G401 (cell line): ENCODE data around the gene ADCY10. TPM values are rescaled to one million over a fixed set of nuclear protein-coding genes. Genes with fewer than 3 reads are reported as not detected.

Source experiments
- DNase-seq: peaks from one replicate; pipeline ENCODE4 v3.0.0-alpha.2; 2015; ENCODE audit warnings: low spot score
- in situ Hi-C: cut with HindIII; loops from 2 replicates; pipeline ENCODE4 v1.10.0; 2016; ENCODE audit warnings: low sequenced_read_pairs, mixed read lengths
- total RNA-seq: library from RNA; depleted of rRNA; stranded (reverse); fragments of >200 nt; shearing (Covaris generic); gene quantifications from 2 replicates; pipeline ENCODE4 v1.2.3, GENCODE V29; 2014

The ADCY10 gene
- total RNA-seq, 1 experiment from 2014 or later = not detected

GRCh38 chr1:167797015-167797414 lies 116.9 kb downstream of the ADCY10 start:
- in situ Hi-C loops = no loop called here
- peak; percentile 23 for DNase-seq

- DNase-seq = no peak
- in situ Hi-C loops = no loop called here
These were observed 117.9 kb downstream of the ADCY10 start for GRCh38 chr1:167795810-167796740.

GRCh38 chr1:167794043-167794442 lies 119.9 kb downstream of the ADCY10 start:
- in situ Hi-C loops = no loop called here
- no peak for DNase-seq

GRCh38 chr1:167792188-167792565 lies 121.8 kb downstream of the ADCY10 start:
- in situ Hi-C loops = no loop called here

GRCh38 chr1:167791281-167792187 lies 122.4 kb downstream of the ADCY10 start:
- DNase-seq = no peak
- in situ Hi-C loops = no loop called here

More at GRCh38 chr1:167792188-167792565, 121.8 kb downstream of the ADCY10 start:
- DNase-seq = no peak

- DNase-seq = peak; percentile 61
- in situ Hi-C loops = no loop called here
These were observed 123.8 kb downstream of the ADCY10 start for GRCh38 chr1:167790117-167790516.

GRCh38 chr1:167789501-167789900 lies 124.4 kb downstream of the ADCY10 start:
- no peak for DNase-seq
- in situ Hi-C loops = no loop called here

- no peak for DNase-seq
- in situ Hi-C loops = no loop called here
These were observed 127.4 kb downstream of the ADCY10 start for GRCh38 chr1:167786502-167786901.

GRCh38 chr1:167784876-167785550 lies 128.9 kb downstream of the ADCY10 start:
- DNase-seq = no peak
- in situ Hi-C loops = no loop called here

- in situ Hi-C loops = no loop called here
- DNase-seq = no peak
These were observed 131.0 kb downstream of the ADCY10 start for GRCh38 chr1:167782946-167783345.

- DNase-seq = no peak
- in situ Hi-C loops = no loop called here
These were observed 132.4 kb downstream of the ADCY10 start for GRCh38 chr1:167781558-167781957.

- in situ Hi-C loops = no loop called here
These were observed 136.7 kb downstream of the ADCY10 start for GRCh38 chr1:167777269-167777650.

GRCh38 chr1:167776616-167777268 lies 137.2 kb downstream of the ADCY10 start:
- in situ Hi-C loops = no loop called here
- no peak for DNase-seq

More at GRCh38 chr1:167777269-167777650, 136.7 kb downstream of the ADCY10 start:
- no peak for DNase-seq

- DNase-seq = no peak
- in situ Hi-C loops = no loop called here
These were observed 137.8 kb downstream of the ADCY10 start for GRCh38 chr1:167776151-167776550.

GRCh38 chr1:167775178-167775577 lies 138.8 kb downstream of the ADCY10 start:
- DNase-seq = no peak
- in situ Hi-C loops = no loop called here

- DNase-seq = no peak
- in situ Hi-C loops = no loop called here
These were observed 139.2 kb downstream of the ADCY10 start for GRCh38 chr1:167774710-167775109.

- in situ Hi-C loops = no loop called here
- DNase-seq = no peak
These were observed 140.4 kb downstream of the ADCY10 start for GRCh38 chr1:167773516-167773915.

GRCh38 chr1:167772436-167772835 lies 141.5 kb downstream of the ADCY10 start:
- in situ Hi-C loops = no loop called here
- no peak for DNase-seq

GRCh38 chr1:167770127-167770526 lies 143.8 kb downstream of the ADCY10 start:
- in situ Hi-C loops = no loop called here
- no peak for DNase-seq
